HepG2 (cell line): ENCODE measurements around the gene ANP32A. TPM values are rescaled to one million over a fixed set of nuclear protein-coding genes. Genes with fewer than 3 reads are reported as not detected.

ENCODE experiments used
- ATAC-seq: fragments of 200-7000 bp; cut with Tn5 transposase; 3 replicates; pipeline ENCODE4 v1.9.1; 2020; ENCODE audit warnings: mild to moderate bottlenecking, moderate library complexity
- BruUV-seq: library from RNA; stranded (reverse); fragments of 400-500 nt; replicated peaks from 2 replicates; lab custom pipeline; 2021; lab: Mats Ljungman, UMichigan
- CTCF ChIA-PET: fragments of 300-600 bp; formaldehyde crosslinking; extraction: SDS; loops from one replicate; lab custom pipeline; 2021; ENCODE audit warnings: low total read pairs, inconsistent platforms, low intra/inter-chr PET ratio; lab: Yijun Ruan, JAX
- POLR2A ChIA-PET: fragments of 350-600 bp; sonication (Branson Sonifier 250); formaldehyde crosslinking; loops from one replicate; lab custom pipeline; 2020; ENCODE audit warnings: antibody characterized with exemption, inconsistent platforms; lab: Yijun Ruan, JAX
- DNase-seq: peaks from one replicate; pipeline ENCODE4 v3.0.0-alpha.2; 2015; ENCODE audit warnings: low spot score
- FAIRE-seq: peaks from 3 replicates; lab custom pipeline; 2011; peaks lifted over from hg19 to GRCh38; lab: Jason Lieb, UNC
- H2AFZ ChIP-seq: one replicate; pipeline ENCODE4 v1.6.1; 2011; ENCODE audit warnings: low read length, inconsistent platforms
- H3K27ac ChIP-seq: fragments of 300-600 bp; 3 replicates; pipeline ENCODE4 v1.8.0; 2011; ENCODE audit warnings: mixed run types, mild to moderate bottlenecking, mixed read lengths, low read length, inconsistent platforms; ENCODE audit not compliant: insufficient read depth; ENCODE audit errors: extremely low read length
- H3K27me3 ChIP-seq, 2 experiments: fragments of 200-600 bp in 1 of 2; 2 replicates in 1 of 2; 3 replicates in 1 of 2; pipeline versions ENCODE4 v1.6.0 to v1.8.0; 2011; ENCODE audit warnings: low read length in 2 of 2, mild to moderate bottlenecking in 2 of 2, moderate library complexity in 2 of 2, inconsistent platforms in 1 of 2; ENCODE audit not compliant: insufficient read depth in 2 of 2, control insufficient read depth in 1 of 2
- H3K36me3 ChIP-seq, 2 experiments: fragments of 200-600 bp in 1 of 2; replicated peaks in 1 of 2; 2 replicates in 1 of 2; 3 replicates in 1 of 2; pipeline versions ENCODE4 v1.5.1 to v1.8.0; 2011; ENCODE audit warnings: low read length in 2 of 2, inconsistent platforms in 1 of 2; ENCODE audit not compliant: insufficient read depth in 2 of 2, control insufficient read depth in 1 of 2
- H3K4me1 ChIP-seq: 2 replicates; pipeline ENCODE4 v1.5.1; 2012; ENCODE audit warnings: low read length, inconsistent platforms; ENCODE audit not compliant: insufficient read depth
- H3K4me2 ChIP-seq: 2 replicates; pipeline ENCODE4 v1.6.0; 2011; ENCODE audit warnings: low read depth, low read length, inconsistent platforms
- H3K4me3 ChIP-seq, 3 experiments: fragments of 200-600 bp in 1 of 3; sonication (generic), shearing (Covaris generic) in 1 of 3; replicated peaks in 1 of 3; 2 replicates each; pipeline ENCODE4 v1.5.1; 2011 to 2016; ENCODE audit warnings: low read length in 3 of 3, inconsistent platforms in 2 of 3, low read depth in 2 of 3, mild to moderate bottlenecking in 2 of 3, control low read depth in 1 of 3, mixed read lengths in 1 of 3; ENCODE audit not compliant: insufficient read depth in 1 of 3
- H3K79me2 ChIP-seq: one replicate; pipeline ENCODE4 v1.6.1; 2011; ENCODE audit warnings: low read length, inconsistent platforms; ENCODE audit not compliant: insufficient read depth
- H3K9ac ChIP-seq: 2 replicates; pipeline ENCODE4 v1.6.0; 2011; ENCODE audit warnings: mild to moderate bottlenecking, low read depth, low read length, inconsistent platforms; ENCODE audit not compliant: insufficient read depth
- H3K9me3 ChIP-seq: 2 replicates; pipeline ENCODE4 v1.5.1; 2012; ENCODE audit warnings: mild to moderate bottlenecking, low read length
- H4K20me1 ChIP-seq: 2 replicates; pipeline ENCODE4 v1.6.0; 2011; ENCODE audit warnings: inconsistent platforms, mild to moderate bottlenecking, low read length, moderate library complexity; ENCODE audit not compliant: insufficient read depth
- CC2D1A ChIP-seq: sonication (generic); formaldehyde crosslinking; IDR thresholded peaks from 2 replicates; pipeline ENCODE4 v1.8.1; 2023; ENCODE audit warnings: mild to moderate bottlenecking, missing genetic modification reagents
- HNRNPK ChIP-seq: fragments of 200-400 bp; formaldehyde crosslinking; IDR thresholded peaks from 2 replicates; pipeline ENCODE4 v1.6.1; 2018; ENCODE audit warnings: low read length, low read depth, moderate library complexity, mild to moderate bottlenecking; ENCODE audit not compliant: poor library complexity, severe bottlenecking
- ZFP36 ChIP-seq: fragments of 150-350 bp; IDR thresholded peaks from 2 replicates; pipeline ENCODE4 v1.6.1; 2018; ENCODE audit warnings: borderline replicate concordance, low read length, low read depth; ENCODE audit not compliant: partially characterized antibody
- ZNF383 ChIP-seq: sonication (generic); formaldehyde crosslinking; IDR thresholded peaks from 2 replicates; pipeline ENCODE4 v1.4.0; 2020; ENCODE audit warnings: missing genetic modification reagents, mild to moderate bottlenecking, borderline replicate concordance
- WGBS: methylation state at CpG from one replicate; pipeline ENCODE4 v1.1.6; 2017; ENCODE audit warnings: low lambda C conversion rate; 5-methylcytosine and 5-hydroxymethylcytosine counted together
- in situ Hi-C: cut with HindIII; loops from 2 replicates; pipeline ENCODE4 v1.10.0; 2017; ENCODE audit warnings: low pct_unique_long_range_greater_than_20kb; ENCODE audit not compliant: extremely low pct_ligation_motif_present
- intact Hi-C: fragments of 100-400 bp; cut with micrococcal nuclease; formaldehyde crosslinking; loops from one replicate; pipeline ENCODE4 v1.10.0; 2022; ENCODE audit not compliant: unreplicated experiment
- polyA plus RNA-seq, 8 experiments: library from polyadenylated mRNA; depleted of rRNA in 3 of 8; stranded (reverse) in 7 of 8; unstranded in 1 of 8; fragments of >200 nt; fragmentation: Illumina TruSeq in 4 of 8; extraction: Trizol in 4 of 8; gene quantifications; 2 replicates each; pipeline versions ENCODE4 v1.2.1 to v1.2.3, GENCODE V29; 2011 to 2016; ENCODE audit warnings: low read depth in 4 of 8, missing spikeins in 1 of 8, mixed read lengths in 1 of 8; ENCODE audit not compliant: insufficient read depth in 1 of 8
- total RNA-seq, 5 experiments: library from RNA; depleted of rRNA; stranded (reverse); fragments of >200 nt; fragmentation: Illumina TruSeq; extraction: Trizol; gene quantifications; 2 replicates each; pipeline ENCODE4 v1.2.3, GENCODE V29; 2016; ENCODE audit warnings: low read depth in 1 of 5
- TF ChIP-seq, protein P1 (sequence below): sonication (generic); formaldehyde crosslinking; conservative IDR thresholded peaks from 2 replicates; pipeline ENCODE4 v1.8.0; 2022; ENCODE audit warnings: low read depth, missing genetic modification reagents
- TF ChIP-seq, protein P2 (sequence below): sonication (generic); formaldehyde crosslinking; IDR thresholded peaks from 2 replicates; pipeline ENCODE4 v1.4.0; 2020; ENCODE audit warnings: missing genetic modification reagents
- TF ChIP-seq, protein P3 (sequence below): sonication (generic); formaldehyde crosslinking; IDR thresholded peaks from 2 replicates; pipeline ENCODE4 v1.5.0; 2020; ENCODE audit warnings: mild to moderate bottlenecking, missing genetic modification reagents, borderline replicate concordance

ANP32A gene
- total and polyA plus RNA-seq, 2 of the 13 experiments (the other 11 are each of a cell fraction or from before 2014, with no cell fraction given): 60.6 to 206 TPM

GRCh38 chr15:68787609-68788263 is 33.0 kb downstream of the ANP32A start:
- peaks cover 47% of the 10 kb centered on the region for H3K79me2 ChIP-seq
- no peaks in the 10 kb centered on the region for H3K27me3 ChIP-seq
- peaks cover 25 to 65% of the 10 kb centered on the region in 2 experiments for H3K36me3 ChIP-seq
- ChIA-PET CTCF (no interaction called here), POLR2A (interaction anchor here (1.3 to 2.2 kb wide), 2 partner anchors 29 to 30 kb away, joined by 4 to 6 read pairs; no protein-coding TSS in a partner anchor)
- H3K4me2 ChIP-seq: no peak overlapping the region
- H4K20me1 ChIP-seq: peaks cover 75% of the 10 kb centered on the region
- no peak overlapping the region for H3K9ac ChIP-seq
- H2AFZ ChIP-seq: no peak overlapping the region
- no TSS peak for BruUV-seq
- no peak for DNase-seq
- H3K27ac ChIP-seq: no peak overlapping the region
- no peak for FAIRE-seq
- no peak overlapping the region for H3K4me3 ChIP-seq
- no peak for ATAC-seq
- WGBS: 92% methylated on average over 16 of the region's 17 CpGs
- TF ChIP-seq CC2D1A (no peak), ZNF383 (CRISPR knock-in tag) (no peak), HNRNPK (no peak), ZFP36 (no peak)
- TF ChIP-seq, protein P1, sequence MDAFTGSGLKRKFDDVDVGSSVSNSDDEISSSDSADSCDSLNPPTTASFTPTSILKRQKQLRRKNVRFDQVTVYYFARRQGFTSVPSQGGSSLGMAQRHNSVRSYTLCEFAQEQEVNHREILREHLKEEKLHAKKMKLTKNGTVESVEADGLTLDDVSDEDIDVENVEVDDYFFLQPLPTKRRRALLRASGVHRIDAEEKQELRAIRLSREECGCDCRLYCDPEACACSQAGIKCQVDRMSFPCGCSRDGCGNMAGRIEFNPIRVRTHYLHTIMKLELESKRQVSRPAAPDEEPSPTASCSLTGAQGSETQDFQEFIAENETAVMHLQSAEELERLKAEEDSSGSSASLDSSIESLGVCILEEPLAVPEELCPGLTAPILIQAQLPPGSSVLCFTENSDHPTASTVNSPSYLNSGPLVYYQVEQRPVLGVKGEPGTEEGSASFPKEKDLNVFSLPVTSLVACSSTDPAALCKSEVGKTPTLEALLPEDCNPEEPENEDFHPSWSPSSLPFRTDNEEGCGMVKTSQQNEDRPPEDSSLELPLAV: no peak
- TF ChIP-seq, protein P2, sequence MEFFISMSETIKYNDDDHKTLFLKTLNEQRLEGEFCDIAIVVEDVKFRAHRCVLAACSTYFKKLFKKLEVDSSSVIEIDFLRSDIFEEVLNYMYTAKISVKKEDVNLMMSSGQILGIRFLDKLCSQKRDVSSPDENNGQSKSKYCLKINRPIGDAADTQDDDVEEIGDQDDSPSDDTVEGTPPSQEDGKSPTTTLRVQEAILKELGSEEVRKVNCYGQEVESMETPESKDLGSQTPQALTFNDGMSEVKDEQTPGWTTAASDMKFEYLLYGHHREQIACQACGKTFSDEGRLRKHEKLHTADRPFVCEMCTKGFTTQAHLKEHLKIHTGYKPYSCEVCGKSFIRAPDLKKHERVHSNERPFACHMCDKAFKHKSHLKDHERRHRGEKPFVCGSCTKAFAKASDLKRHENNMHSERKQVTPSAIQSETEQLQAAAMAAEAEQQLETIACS (CRISPR knock-in tag): no peak
- TF ChIP-seq, protein P3, sequence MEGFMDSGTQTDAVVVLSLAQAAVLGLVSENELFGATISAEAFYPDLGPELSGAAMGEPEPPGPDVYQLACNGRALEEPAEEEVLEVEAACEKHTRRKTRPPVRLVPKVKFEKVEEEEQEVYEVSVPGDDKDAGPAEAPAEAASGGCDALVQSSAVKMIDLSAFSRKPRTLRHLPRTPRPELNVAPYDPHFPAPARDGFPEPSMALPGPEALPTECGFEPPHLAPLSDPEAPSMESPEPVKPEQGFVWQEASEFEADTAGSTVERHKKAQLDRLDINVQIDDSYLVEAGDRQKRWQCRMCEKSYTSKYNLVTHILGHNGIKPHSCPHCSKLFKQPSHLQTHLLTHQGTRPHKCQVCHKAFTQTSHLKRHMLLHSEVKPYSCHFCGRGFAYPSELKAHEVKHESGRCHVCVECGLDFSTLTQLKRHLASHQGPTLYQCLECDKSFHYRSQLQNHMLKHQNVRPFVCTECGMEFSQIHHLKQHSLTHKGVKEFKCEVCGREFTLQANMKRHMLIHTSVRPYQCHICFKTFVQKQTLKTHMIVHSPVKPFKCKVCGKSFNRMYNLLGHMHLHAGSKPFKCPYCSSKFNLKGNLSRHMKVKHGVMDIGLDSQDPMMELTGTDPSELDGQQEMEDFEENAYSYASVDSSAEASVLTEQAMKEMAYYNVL: no peak
- H3K9me3 ChIP-seq: no peaks in the 10 kb centered on the region
- peaks cover 11% of the 10 kb centered on the region for H3K4me1 ChIP-seq
- intact Hi-C loops: no loop called here
- in situ Hi-C loops: no loop called here
